Fibroblast of skin of back (primary cell): ENCODE data around the gene GOLT1A.
"Not testable (repeated sequence)": the region's sequence is repeated elsewhere in the genome, so short reads cannot be mapped to it uniquely, and the experiment has no call there.

Experiments used
- DNase-seq: peaks from one replicate; pipeline ENCODE4 v3.0.0-alpha.2; 2013

GOLT1A gene

GRCh38 chr1:204248954-204249353 is 35.2 kb upstream of the GOLT1A start:
- no peak for DNase-seq

DNA sequence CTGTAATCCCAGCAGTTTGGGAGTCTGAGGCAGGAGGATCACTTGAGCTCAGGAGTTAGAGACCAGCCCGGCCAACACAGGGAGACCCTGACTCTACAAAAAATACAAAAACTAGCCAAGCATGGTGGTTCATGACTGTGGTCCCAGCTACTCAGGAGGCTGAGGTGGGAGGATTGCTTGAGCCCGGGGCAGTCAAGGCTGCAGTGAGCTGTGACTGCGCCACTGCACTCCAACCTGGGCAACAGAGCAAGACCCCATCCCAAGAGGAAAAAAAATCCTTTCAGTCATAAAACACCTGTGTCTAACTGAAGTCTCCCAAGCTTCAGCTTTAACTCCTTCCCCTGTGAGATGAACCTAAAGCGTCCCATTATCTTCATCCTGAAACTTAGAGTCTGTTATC is 33.1 kb upstream of the GOLT1A start:
- no peak for DNase-seq

- no peak for DNase-seq
These were observed 29.1 kb upstream of the GOLT1A start for GRCh38 chr1:204242920-204243319.

- DNase-seq: no peak
These were observed 28.1 kb upstream of the GOLT1A start for GRCh38 chr1:204241914-204242313.

- DNase-seq: no peak
These were observed 27.3 kb upstream of the GOLT1A start for GRCh38 chr1:204241050-204241449.

GRCh38 chr1:204240233-204240632 is 26.4 kb upstream of the GOLT1A start:
- no peak for DNase-seq

GRCh38 chr1:204239401-204239800 is 25.6 kb upstream of the GOLT1A start:
- not testable (repeated sequence) for DNase-seq

DNA sequence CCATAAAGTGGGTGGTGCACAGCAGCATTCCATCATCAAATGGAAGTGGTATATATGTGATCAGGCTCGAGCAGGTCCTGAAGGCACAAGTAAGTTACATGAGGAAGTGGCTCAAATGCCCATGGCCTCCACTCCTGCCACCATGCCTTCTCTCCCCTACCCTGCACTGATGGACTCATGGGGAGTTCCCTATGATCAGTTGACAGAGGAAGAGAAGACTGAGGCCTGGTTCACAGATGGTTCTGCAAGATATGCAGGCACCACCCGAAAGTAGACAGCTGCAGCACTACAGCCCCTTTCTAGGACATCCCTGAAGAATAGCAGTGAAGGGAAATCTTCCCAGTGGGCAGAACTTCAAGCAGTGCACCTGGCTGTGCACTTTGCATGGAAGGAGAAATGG is 24.7 kb upstream of the GOLT1A start:
- DNase-seq: not testable (repeated sequence)

- not testable (repeated sequence) for DNase-seq
These were observed 23.7 kb upstream of the GOLT1A start for GRCh38 chr1:204237515-204237914.

- DNase-seq: peak; percentile 57
These were observed 18.7 kb upstream of the GOLT1A start for GRCh38 chr1:204232526-204232925.

GRCh38 chr1:204230211-204230610 is 16.4 kb upstream of the GOLT1A start:
- no peak for DNase-seq

DNA sequence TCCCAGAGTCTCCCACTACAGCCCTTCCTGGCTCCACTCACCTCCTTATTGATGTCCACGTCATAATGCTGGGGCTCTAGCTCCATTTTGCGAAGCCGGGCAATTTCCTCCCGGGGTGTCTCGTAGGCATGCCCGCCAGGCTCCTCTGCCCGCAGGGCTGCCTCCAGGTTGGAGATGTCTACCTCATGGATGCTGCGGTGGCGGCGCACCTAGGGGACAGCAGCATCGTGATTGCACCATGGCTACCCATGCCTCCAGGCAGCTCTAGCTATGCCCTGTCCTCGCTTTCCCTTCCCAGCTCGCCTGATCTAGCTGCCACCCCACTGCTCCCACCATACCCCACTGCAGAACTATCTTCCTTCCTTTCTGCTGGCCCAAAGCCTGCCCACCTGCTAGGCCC is 15.1 kb upstream of the GOLT1A start:
- no peak for DNase-seq

DNA sequence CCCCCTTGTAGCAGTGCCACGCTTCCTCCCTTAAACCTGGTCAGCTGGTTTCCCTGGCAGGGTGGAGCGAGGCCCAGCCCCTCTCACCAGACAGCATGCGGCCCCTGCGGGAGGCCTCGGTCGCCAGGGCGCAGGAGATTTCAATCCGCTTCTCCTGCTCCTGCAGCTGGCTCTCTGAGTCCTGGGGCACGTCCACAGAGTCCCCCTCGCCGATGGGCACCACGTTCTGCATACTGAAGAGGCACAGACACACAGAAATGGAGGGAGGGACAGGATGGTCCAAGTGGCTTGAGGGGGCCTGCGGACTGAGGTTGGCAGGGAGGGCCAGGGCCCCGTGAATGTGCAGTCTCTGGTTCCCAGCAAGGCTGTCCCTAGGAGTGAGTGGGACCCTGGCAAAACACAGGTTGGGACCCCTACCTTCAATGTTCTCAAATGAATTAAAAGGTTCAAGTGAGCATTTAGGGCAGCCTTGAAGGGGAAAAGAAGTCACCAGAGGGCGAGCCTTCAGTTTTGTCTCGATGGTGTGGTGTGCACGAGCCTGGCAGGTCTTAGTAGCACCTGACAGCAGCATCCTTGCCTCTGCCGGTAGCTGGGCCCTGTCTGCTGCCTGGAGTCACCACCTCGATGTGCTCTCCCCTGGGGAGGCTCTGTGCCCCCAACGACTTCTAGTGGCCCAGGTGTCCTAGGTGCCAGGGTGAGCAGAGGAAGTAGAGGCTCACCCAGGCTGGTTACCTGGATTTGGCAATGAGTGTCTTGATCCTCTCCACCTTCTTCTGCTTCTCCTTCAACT is 14.4 kb upstream of the GOLT1A start:
- no peak for DNase-seq

GRCh38 chr1:204227351-204227750 is 13.6 kb upstream of the GOLT1A start:
- DNase-seq: no peak

DNA sequence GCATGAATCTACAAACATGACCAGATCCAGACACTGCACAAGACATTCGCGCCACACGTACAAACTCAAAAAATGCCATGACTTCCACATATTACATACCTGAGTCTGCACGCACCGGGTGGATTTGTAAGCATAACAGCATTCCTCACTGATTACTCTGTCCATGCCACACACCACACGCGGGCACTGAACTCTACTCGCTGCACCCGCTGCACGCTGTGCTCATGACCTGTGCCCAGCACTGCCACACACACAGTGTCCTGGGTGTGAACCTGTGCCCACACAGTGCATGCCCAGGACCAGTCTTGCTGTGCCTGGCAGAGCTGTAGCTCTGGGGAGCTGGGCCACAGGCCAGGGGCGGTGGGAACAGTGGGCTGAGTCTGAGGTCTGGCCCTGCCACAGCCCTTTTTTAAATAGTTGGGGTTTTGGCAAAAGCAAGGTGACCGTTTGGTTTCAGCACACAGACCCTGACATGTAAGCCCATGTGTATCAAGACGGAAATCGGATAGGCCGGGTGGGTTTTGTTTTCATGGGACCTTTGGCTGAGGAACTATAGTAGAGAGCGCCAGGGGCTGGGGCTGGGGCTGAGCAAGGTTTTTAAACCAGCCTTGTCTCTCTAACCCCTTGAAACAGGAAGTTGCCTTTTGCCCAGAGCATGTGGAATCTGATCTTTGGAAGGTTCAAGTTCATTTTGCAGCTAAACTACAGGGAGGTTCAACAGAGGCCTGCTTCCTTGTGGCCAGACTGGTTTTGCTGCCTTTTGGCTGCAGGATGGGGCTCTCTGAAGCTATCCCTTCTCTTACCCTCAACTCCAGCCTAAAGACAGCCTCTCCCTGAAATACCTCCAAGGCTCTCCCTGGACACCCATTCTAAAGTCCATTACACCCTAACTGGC is 12.3 kb upstream of the GOLT1A start:
- peak; percentile 13 for DNase-seq

- DNase-seq: peak; percentile 11
These were observed 10.9 kb upstream of the GOLT1A start for GRCh38 chr1:204224655-204225054.

DNA sequence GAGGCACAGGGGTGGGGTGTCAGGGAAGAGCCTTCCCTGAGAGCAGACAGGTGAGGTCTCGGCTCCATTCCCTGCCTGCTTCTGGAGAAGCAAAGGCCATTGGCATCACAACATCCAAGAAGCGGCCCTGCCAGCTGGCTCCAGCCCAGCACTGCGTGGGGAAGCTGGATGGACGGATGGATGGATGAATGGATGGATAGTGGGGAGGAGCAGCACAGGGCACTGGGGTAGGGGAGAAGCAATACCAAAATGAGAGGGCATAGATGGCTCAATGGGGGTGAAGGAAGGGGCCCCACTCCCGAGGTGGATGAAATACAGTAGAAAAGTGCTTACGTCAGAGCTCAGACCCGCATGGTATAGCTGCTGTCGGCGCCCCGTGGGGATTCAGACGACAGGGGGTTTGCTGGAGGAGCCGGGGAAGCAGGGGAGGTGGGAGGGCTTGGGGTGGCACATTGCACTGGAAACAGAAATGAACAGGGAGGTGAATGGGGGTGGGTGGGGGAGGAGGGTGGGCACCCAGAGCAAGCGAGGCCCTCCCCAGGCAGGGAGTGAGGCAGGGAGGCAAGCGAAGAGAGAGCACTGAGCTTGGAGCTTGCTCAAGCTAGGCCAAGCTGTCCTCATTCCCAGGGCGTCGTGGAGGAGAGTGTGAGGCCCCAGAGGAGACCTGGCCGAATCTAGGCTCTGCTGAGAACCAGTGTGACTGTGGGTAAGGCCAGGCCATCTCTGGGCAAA is 9.5 kb upstream of the GOLT1A start:
- no peak for DNase-seq

DNA sequence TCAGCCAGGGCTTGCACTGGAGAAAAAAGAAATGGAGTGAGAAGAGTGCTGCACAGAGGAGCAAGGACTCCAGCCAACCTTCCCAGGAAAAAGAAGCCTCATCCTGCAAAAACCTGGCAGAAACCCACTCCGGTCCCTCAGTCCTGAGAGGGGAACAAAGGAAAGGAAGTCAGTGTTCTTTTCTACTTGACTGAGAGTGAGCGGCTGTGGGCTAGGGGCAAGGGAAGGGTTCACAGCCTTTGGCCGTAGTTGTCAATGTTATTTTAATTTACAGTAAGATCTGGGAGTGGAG is 8.9 kb upstream of the GOLT1A start:
- DNase-seq: no peak

GRCh38 chr1:204222006-204222763 is 8.4 kb upstream of the GOLT1A start:
- no peak for DNase-seq

GRCh38 chr1:204221271-204221670 is 7.5 kb upstream of the GOLT1A start:
- DNase-seq: no peak

DNA sequence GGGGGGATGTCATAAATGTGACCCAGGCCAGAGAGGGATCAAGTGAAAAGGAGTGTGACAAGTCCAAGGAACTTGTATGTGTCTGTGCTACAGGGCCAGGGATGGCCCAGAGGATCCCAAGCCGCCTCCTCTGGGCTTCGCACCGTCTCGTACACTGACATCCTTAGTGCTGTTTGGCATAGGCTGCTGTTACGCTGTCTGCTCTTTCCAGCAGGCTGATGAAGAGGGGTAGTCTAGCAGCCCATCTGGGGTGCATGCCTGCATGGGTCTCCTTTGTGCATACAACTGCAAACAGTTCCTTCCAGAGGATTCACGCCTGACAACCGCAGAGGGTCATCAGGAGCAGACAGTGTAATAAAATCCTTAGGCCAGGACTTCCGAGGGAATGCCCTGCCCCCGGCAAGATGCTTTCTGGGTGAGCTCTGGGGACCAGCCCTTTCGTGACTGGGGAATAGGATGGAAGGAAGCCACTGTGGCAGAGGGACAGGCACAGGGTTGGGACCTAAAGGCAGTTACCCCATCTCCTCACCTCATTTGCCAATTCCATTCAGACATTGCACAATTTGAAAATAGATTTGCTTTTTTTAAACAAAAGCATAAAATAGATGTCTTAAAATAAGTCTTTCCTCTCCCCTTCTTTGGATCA is 6.3 kb upstream of the GOLT1A start:
- no peak for DNase-seq

DNA sequence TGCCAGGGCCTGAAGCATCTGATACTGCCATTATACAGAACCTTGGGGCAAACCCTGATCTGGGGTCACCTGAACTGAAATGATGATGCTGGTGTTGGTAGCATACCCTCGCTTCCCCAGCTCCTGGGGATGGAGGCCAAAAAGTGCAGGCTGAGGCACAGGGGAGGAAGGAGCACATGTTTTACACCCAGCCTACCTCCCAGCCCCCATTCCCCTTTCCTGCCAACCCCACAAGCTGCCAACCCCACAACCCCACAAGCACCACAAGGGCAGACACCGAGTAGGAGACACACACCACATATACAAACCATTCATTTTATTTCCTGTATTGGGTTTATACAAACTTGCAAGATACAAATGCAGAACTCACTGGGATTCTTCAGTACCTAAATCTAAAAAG is 4.8 kb upstream of the GOLT1A start:
- DNase-seq: no peak
